GM20000 (cell line): ENCODE data around the gene DSG1.

Experiments used
- DNase-seq: peaks from one replicate; pipeline ENCODE4 v3.0.0; 2012; ENCODE audit warnings: low spot score
- CTCF ChIP-seq: IDR thresholded peaks from 2 replicates; pipeline ENCODE4 v1.5.1; 2012; ENCODE audit warnings: mild to moderate bottlenecking, control low read depth; ENCODE audit errors: extremely low read depth, missing control alignments

Gene DSG1

GRCh38 chr18:31399306-31400032, 81.5 kb downstream of the DSG1 start:
- DNase-seq, result no peak
- no peak for TF ChIP-seq CTCF

GRCh38 chr18:31401156-31402025, 83.4 kb downstream of the DSG1 start:
- TF ChIP-seq CTCF, result no peak
- DNase-seq, result no peak

DNA sequence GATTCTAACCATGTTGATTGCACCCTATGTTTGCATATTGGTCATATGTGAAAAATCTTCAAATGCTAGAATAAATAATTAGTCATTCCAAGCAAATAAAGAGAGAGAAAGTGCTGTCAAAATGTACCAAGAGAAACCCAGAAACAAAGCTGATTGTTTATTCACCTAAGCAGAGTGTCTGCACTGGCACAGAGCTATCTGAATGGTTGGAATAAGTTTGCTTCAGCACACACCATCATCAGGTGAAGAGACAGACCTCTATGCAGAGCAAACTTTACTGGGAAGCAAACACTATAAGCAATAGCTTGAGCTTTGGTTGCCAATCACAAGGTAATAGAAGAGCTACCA, 84.0 kb downstream of the DSG1 start:
- no peak for DNase-seq

GRCh38 chr18:31403409-31403808, 85.4 kb downstream of the DSG1 start:
- TF ChIP-seq CTCF, result no peak
- DNase-seq, result no peak

More for the DNA sequence above, 84.0 kb downstream of the DSG1 start:
- no peak for TF ChIP-seq CTCF
